ENCODE data around the gene SGSM2. TPM values are rescaled to one million over a fixed set of nuclear protein-coding genes. Genes with fewer than 3 reads are reported as not detected.

Gene SGSM2
- total and polyA plus RNA-seq, 2 of the 8 experiments (the other 6 are each of a cell fraction or from before 2014, with no cell fraction given): 44.5 to 77.7 TPM

DNA sequence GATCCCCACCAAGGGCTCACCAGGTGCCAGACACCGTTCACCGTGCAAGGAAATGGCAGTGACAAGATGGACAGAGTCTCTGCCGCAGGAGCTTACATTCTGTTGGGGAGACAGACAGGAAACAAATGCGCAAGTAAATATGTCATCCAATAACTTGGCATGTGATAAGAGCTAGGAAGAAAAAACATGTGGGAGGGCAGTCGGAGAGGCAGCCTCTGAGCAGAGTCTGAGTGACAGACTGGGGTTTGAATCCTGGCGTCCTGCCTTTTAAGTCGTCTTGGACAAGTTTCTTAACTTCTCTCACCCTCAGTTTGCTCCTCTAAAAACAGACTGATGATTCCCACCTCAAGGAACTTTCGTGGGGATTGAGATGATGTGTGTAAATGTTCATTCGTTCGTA is 7.2 kb downstream of the SGSM2 start (continued):
- TF ChIP-seq HDAC2 (IDR thresholded peaks at IDR 0.05; ENCODE audit: borderline replicate concordance in 1 of 2, low read depth in 2 of 2, low read length in 2 of 2) (no peak), POLR2A (IDR thresholded peaks at IDR 0.05; ENCODE audit: control extremely low read depth in 1 of 2, low read depth in 2 of 2, low read length in 2 of 2) (no peak), NRF1 (IDR thresholded peaks at IDR 0.05; ENCODE audit: low read depth, low read length) (no peak), CEBPB (IDR thresholded peaks at IDR 0.05; ENCODE audit: low read depth, low read length) (no peak), FOSL1 (IDR thresholded peaks at IDR 0.05; ENCODE audit: insufficient read depth, low read depth, low read length) (no peak)

Data from H1 (cell line).